Neural cell (in vitro differentiated cells): ENCODE results near the gene SPTB. TPM values are rescaled to one million over a fixed set of nuclear protein-coding genes. Genes with fewer than 3 reads are reported as not detected.

ENCODE experiments used
- H2AFZ ChIP-seq: fragments of 200-600, 300-800 bp; sonication (generic), shearing (Covaris generic); 2 replicates; pipeline ENCODE4 v1.6.0; 2014; ENCODE audit warnings: low read depth, mild to moderate bottlenecking, antibody characterized with exemption, low read length, moderate library complexity
- H3F3A ChIP-seq: fragments of 200-600 bp; shearing (Covaris generic); 2 replicates; pipeline ENCODE4 v1.6.1; 2016; ENCODE audit warnings: mild to moderate bottlenecking, moderate library complexity, mixed read lengths, antibody characterized with exemption, low read length; ENCODE audit not compliant: insufficient read depth, poor library complexity, severe bottlenecking
- H3K27ac ChIP-seq: fragments of 200-600, 300-800 bp; sonication (generic), shearing (Covaris generic); 2 replicates; pipeline ENCODE4 v1.5.1; 2014; ENCODE audit warnings: mild to moderate bottlenecking, low read length, moderate library complexity
- H3K27me3 ChIP-seq: fragments of 300-800, 200-600 bp; sonication (generic), shearing (Covaris generic); 2 replicates; pipeline ENCODE4 v1.6.0; 2014; ENCODE audit warnings: mild to moderate bottlenecking, low read depth, low read length, moderate library complexity; ENCODE audit not compliant: insufficient read depth
- H3K36me3 ChIP-seq: fragments of 300-800, 200-600 bp; sonication (generic), shearing (Covaris generic); 2 replicates; pipeline ENCODE4 v1.5.1; 2014; ENCODE audit warnings: mild to moderate bottlenecking, antibody characterized with exemption, low read length, moderate library complexity; ENCODE audit not compliant: insufficient read depth
- H3K4me2 ChIP-seq: fragments of 300-800, 200-600 bp; sonication (generic), shearing (Covaris generic); 2 replicates; pipeline ENCODE4 v1.6.0; 2014; ENCODE audit warnings: mild to moderate bottlenecking, low read length
- H3K4me3 ChIP-seq: fragments of 300-800, 200-600 bp; sonication (generic), shearing (Covaris generic); 2 replicates; pipeline ENCODE4 v1.5.1; 2014; ENCODE audit warnings: mild to moderate bottlenecking, low read length, moderate library complexity
- H3K79me2 ChIP-seq: fragments of 200-600 bp; shearing (Covaris generic); replicated peaks from 2 replicates; pipeline ENCODE4 v1.6.0; 2014; ENCODE audit warnings: mild to moderate bottlenecking, low read length, moderate library complexity; ENCODE audit not compliant: insufficient read depth
- H3K9ac ChIP-seq: fragments of 300-800, 200-600 bp; sonication (generic), shearing (Covaris generic); 2 replicates; pipeline ENCODE4 v1.6.1; 2016; ENCODE audit warnings: mild to moderate bottlenecking, low read length, mixed read lengths
- H3K9me2 ChIP-seq: fragments of 200-600 bp; shearing (Covaris generic); 2 replicates; pipeline ENCODE4 v1.6.1; 2016; ENCODE audit warnings: mild to moderate bottlenecking, low read length, mixed read lengths; ENCODE audit not compliant: insufficient read depth
- H3K9me3 ChIP-seq: fragments of 200-600, 300-800 bp; sonication (generic), shearing (Covaris generic); 2 replicates; pipeline ENCODE4 v1.6.1; 2016; ENCODE audit warnings: mild to moderate bottlenecking, mixed run types, low read length, moderate library complexity, mixed read lengths
- H4K20me1 ChIP-seq: fragments of 200-600 bp; shearing (Covaris generic); 2 replicates; pipeline ENCODE4 v1.6.1; 2016; ENCODE audit warnings: mild to moderate bottlenecking, mixed run types; ENCODE audit not compliant: insufficient read depth
- EP300 ChIP-seq: fragments of 450-650 bp; conservative IDR thresholded peaks from 2 replicates; pipeline ENCODE4 v1.6.1; 2014; ENCODE audit warnings: antibody characterized with exemption, mild to moderate bottlenecking, moderate library complexity; ENCODE audit not compliant: poor library complexity, severe bottlenecking
- EZH2 ChIP-seq: fragments of 200-600, 300-800 bp; shearing (Covaris generic), sonication (generic); IDR thresholded peaks from 2 replicates; pipeline ENCODE4 v1.6.1; 2014; ENCODE audit warnings: antibody characterized with exemption, low read length, borderline replicate concordance, mild to moderate bottlenecking; ENCODE audit not compliant: insufficient read depth, poor library complexity, severe bottlenecking
- MXI1 ChIP-seq: fragments of 450-650 bp; conservative IDR thresholded peaks from 2 replicates; pipeline ENCODE4 v1.6.1; 2014; ENCODE audit warnings: antibody characterized with exemption, mild to moderate bottlenecking; ENCODE audit not compliant: poor library complexity, severe bottlenecking
- POLR2AphosphoS5 ChIP-seq: IDR thresholded peaks from 2 replicates; pipeline ENCODE4 v1.6.1; 2012
- RAD21 ChIP-seq: fragments of 450-650 bp; conservative IDR thresholded peaks from 2 replicates; pipeline ENCODE4 v1.6.1; 2014; ENCODE audit warnings: antibody characterized with exemption, mild to moderate bottlenecking, moderate library complexity
- SMC3 ChIP-seq: fragments of 450-650 bp; conservative IDR thresholded peaks from 2 replicates; pipeline ENCODE4 v1.6.1; 2014; ENCODE audit warnings: antibody characterized with exemption, mild to moderate bottlenecking, moderate library complexity; ENCODE audit not compliant: poor library complexity
- TAF1 ChIP-seq: IDR thresholded peaks from 2 replicates; pipeline ENCODE4 v1.6.1; 2012; ENCODE audit warnings: low read depth
- polyA plus RNA-seq: library from polyadenylated mRNA; depleted of rRNA; stranded (reverse); fragments of >200 nt; gene quantifications from 2 replicates; pipeline ENCODE4 v1.2.3, GENCODE V29; 2014
- TF ChIP-seq, protein P1 (sequence below): IDR thresholded peaks from 2 replicates; pipeline ENCODE4 v1.6.1; 2012; ENCODE audit warnings: borderline replicate concordance
- TF ChIP-seq, protein P2 (sequence below): fragments of 450-650 bp; IDR thresholded peaks from 2 replicates; pipeline ENCODE4 v1.5.1; 2014; ENCODE audit warnings: antibody characterized with exemption, mild to moderate bottlenecking, moderate library complexity; ENCODE audit not compliant: poor library complexity, severe bottlenecking

Gene SPTB
- polyA plus RNA-seq, 1 donor from 2014 or later, result 1.9 TPM

DNA sequence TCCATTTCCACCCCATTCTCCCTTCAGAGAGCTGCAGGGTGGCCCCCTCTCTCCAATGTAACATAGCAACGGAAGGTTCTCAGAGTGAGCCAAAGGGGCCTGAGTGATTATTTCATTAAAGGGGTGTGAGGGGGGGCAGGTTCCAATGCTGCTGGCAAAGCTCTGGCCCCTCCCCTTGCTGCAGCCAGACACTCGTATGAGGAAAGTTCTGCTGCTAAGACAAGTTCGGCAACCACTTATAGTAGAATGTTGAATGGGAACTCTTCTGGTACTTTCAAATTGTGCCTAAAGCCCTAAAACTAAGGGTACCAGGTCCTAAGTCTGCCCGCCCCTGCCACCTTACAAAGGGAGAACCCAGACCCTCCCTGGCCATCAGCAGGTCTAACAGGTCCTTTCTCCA is 125.7 kb downstream of the SPTB start:
- TF ChIP-seq MXI1, result no peak
- TF ChIP-seq SMC3, result no peak
- H3K9me2 ChIP-seq, result no peaks in the 10 kb centered on the region
- H3K9me3 ChIP-seq, result no peaks in the 10 kb centered on the region
- H3K36me3 ChIP-seq, result no peaks in the 10 kb centered on the region
- H3K4me3 ChIP-seq, result no peak overlapping the region
- no peaks in the 10 kb centered on the region for H3K79me2 ChIP-seq
- no peaks in the 10 kb centered on the region for H3K27me3 ChIP-seq
- H4K20me1 ChIP-seq, result no peaks in the 10 kb centered on the region
- H3K9ac ChIP-seq, result no peak overlapping the region
- H3K27ac ChIP-seq, result no peak overlapping the region
- no peaks in the 10 kb centered on the region for H3F3A ChIP-seq
- no peak overlapping the region for H2AFZ ChIP-seq
- no peak overlapping the region for H3K4me2 ChIP-seq

DNA sequence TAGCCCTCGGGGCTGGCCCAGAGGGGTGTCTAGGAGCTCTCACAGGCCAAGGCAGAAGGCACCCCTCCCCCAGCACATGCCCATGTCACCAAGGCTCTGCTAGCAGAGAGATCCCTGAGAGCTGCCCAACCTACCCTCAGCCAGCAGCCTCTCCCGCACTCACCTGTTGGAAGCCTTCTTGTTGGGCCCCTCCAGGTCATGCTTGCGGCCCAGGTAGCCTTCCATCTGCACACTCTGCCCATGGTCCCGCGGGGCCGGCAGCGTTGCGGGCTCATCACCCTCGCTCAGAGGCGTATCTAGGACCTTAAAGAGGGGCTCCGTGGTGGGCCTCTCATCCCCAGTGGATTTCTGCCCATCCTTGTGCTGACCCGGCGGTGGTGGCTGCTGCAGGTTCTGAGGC is 126.3 kb downstream of the SPTB start:
- H3K27ac ChIP-seq, result no peak overlapping the region
- TF ChIP-seq EZH2 (no peak), POLR2AphosphoS5 (no peak), SMC3 (no peak), RAD21 (no peak), MXI1 (no peak), EP300 (no peak), TAF1 (no peak)
- TF ChIP-seq, protein P1, sequence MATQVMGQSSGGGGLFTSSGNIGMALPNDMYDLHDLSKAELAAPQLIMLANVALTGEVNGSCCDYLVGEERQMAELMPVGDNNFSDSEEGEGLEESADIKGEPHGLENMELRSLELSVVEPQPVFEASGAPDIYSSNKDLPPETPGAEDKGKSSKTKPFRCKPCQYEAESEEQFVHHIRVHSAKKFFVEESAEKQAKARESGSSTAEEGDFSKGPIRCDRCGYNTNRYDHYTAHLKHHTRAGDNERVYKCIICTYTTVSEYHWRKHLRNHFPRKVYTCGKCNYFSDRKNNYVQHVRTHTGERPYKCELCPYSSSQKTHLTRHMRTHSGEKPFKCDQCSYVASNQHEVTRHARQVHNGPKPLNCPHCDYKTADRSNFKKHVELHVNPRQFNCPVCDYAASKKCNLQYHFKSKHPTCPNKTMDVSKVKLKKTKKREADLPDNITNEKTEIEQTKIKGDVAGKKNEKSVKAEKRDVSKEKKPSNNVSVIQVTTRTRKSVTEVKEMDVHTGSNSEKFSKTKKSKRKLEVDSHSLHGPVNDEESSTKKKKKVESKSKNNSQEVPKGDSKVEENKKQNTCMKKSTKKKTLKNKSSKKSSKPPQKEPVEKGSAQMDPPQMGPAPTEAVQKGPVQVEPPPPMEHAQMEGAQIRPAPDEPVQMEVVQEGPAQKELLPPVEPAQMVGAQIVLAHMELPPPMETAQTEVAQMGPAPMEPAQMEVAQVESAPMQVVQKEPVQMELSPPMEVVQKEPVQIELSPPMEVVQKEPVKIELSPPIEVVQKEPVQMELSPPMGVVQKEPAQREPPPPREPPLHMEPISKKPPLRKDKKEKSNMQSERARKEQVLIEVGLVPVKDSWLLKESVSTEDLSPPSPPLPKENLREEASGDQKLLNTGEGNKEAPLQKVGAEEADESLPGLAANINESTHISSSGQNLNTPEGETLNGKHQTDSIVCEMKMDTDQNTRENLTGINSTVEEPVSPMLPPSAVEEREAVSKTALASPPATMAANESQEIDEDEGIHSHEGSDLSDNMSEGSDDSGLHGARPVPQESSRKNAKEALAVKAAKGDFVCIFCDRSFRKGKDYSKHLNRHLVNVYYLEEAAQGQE, result no peak
- TF ChIP-seq, protein P2, sequence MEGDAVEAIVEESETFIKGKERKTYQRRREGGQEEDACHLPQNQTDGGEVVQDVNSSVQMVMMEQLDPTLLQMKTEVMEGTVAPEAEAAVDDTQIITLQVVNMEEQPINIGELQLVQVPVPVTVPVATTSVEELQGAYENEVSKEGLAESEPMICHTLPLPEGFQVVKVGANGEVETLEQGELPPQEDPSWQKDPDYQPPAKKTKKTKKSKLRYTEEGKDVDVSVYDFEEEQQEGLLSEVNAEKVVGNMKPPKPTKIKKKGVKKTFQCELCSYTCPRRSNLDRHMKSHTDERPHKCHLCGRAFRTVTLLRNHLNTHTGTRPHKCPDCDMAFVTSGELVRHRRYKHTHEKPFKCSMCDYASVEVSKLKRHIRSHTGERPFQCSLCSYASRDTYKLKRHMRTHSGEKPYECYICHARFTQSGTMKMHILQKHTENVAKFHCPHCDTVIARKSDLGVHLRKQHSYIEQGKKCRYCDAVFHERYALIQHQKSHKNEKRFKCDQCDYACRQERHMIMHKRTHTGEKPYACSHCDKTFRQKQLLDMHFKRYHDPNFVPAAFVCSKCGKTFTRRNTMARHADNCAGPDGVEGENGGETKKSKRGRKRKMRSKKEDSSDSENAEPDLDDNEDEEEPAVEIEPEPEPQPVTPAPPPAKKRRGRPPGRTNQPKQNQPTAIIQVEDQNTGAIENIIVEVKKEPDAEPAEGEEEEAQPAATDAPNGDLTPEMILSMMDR, result no peak
- no peaks in the 10 kb centered on the region for H4K20me1 ChIP-seq

DNA sequence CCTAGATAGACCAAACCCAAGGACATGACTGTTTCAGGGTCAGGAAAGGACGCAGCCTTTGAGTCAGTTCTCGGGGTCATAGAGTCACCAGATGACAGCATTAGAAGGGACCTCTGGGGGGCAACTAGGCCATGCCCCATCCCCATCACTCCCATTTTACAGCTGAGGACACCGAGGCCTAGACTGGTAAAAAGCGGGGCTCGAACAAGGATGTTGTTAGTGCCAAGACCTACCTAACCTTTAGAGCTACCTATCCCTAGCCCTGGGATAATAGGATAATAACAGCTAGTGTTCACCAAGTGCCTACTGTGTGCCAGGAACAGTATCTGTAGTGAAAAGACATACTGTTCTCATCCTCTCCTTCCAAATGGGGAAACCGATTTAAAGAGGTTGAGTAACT is 126.8 kb downstream of the SPTB start:
- TF ChIP-seq EP300 (no peak), RAD21 (no peak), SMC3 (no peak)
- TF ChIP-seq, protein P1, result no peak
- H3K27ac ChIP-seq, result no peak overlapping the region
- H3K4me3 ChIP-seq, result no peak overlapping the region
- no peak overlapping the region for H2AFZ ChIP-seq
- no peaks in the 10 kb centered on the region for H3K9me3 ChIP-seq
- H3K27me3 ChIP-seq, result no peaks in the 10 kb centered on the region
- no peaks in the 10 kb centered on the region for H3F3A ChIP-seq
- no peak overlapping the region for H3K9ac ChIP-seq
- no peaks in the 10 kb centered on the region for H3K79me2 ChIP-seq
- H4K20me1 ChIP-seq, result no peaks in the 10 kb centered on the region
- no peaks in the 10 kb centered on the region for H3K9me2 ChIP-seq
- no peak overlapping the region for H3K4me2 ChIP-seq
- no peaks in the 10 kb centered on the region for H3K36me3 ChIP-seq

More for the DNA sequence above, 126.3 kb downstream of the SPTB start:
- no peaks in the 10 kb centered on the region for H3K9me3 ChIP-seq
- H3F3A ChIP-seq, result no peaks in the 10 kb centered on the region
- no peaks in the 10 kb centered on the region for H3K27me3 ChIP-seq
- no peaks in the 10 kb centered on the region for H3K79me2 ChIP-seq
- no peak overlapping the region for H3K4me2 ChIP-seq
- H3K36me3 ChIP-seq, result no peaks in the 10 kb centered on the region
- H3K9me2 ChIP-seq, result no peaks in the 10 kb centered on the region
- H2AFZ ChIP-seq, result no peak overlapping the region
- H3K4me3 ChIP-seq, result no peak overlapping the region
- H3K9ac ChIP-seq, result no peak overlapping the region
